ENCODE results near the gene SPEG.

Gene SPEG

DNA sequence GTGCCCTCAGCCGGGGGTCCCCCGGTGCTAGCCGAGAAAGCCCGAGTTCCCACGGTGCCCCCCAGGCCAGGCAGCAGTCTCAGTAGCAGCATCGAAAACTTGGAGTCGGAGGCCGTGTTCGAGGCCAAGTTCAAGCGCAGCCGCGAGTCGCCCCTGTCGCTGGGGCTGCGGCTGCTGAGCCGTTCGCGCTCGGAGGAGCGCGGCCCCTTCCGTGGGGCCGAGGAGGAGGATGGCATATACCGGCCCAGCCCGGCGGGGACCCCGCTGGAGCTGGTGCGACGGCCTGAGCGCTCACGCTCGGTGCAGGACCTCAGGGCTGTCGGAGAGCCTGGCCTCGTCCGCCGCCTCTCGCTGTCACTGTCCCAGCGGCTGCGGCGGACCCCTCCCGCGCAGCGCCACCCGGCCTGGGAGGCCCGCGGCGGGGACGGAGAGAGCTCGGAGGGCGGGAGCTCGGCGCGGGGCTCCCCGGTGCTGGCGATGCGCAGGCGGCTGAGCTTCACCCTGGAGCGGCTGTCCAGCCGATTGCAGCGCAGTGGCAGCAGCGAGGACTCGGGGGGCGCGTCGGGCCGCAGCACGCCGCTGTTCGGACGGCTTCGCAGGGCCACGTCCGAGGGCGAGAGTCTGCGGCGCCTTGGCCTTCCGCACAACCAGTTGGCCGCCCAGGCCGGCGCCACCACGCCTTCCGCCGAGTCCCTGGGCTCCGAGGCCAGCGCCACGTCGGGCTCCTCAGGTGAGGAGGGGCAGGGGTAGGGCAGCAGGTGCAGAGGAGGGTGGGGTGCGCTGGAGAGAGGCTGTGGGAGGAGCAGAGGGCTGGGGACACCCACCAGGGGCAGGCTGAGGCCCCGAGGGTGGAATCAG lies 49.9 kb downstream of the SPEG start:
- Histone ChIP-seq H3K9me3 (replicated peaks in 1 of 2; ENCODE audit: control insufficient read depth in 2 of 2, insufficient read depth in 1 of 2, low read depth in 1 of 2, low read length in 2 of 2) (no peaks in the 10 kb centered on the region), H2BK120ac (ENCODE audit: low read depth, low read length) (no peak overlapping the region), H4K91ac (ENCODE audit: low read depth, low read length, poor library complexity) (no peak overlapping the region), H3K18ac (ENCODE audit: low read length) (peak overlapping the region; percentile 44), H2BK5ac (ENCODE audit: low read length) (no peak overlapping the region), H2BK12ac (ENCODE audit: low read length) (no peak overlapping the region), H3K4me1 (ENCODE audit: control insufficient read depth in 2 of 2, insufficient read depth in 1 of 2, low read depth in 1 of 2, low read length in 2 of 2) (peaks cover 11 to 12% of the 10 kb centered on the region in 2 donors), H2AK5ac (ENCODE audit: low read depth, low read length) (peak overlapping the region; percentile 8), H4K8ac (ENCODE audit: low read depth, low read length) (peak overlapping the region; percentile 43), H3K9ac (ENCODE audit: low read depth, low read length, poor library complexity) (peak overlapping the region; percentile 40), H3K4me3 (ENCODE audit: low read length in 2 of 2) (no peak overlapping the region), H3K14ac (ENCODE audit: low read length) (peak overlapping the region; percentile 94), H3K23ac (ENCODE audit: low read depth, low read length, poor library complexity) (peak overlapping the region; percentile 43), H3K27ac (replicated peaks; ENCODE audit: low read length) (no peak overlapping the region), H3K27me3 (ENCODE audit: control insufficient read depth in 3 of 3, insufficient read depth in 3 of 3, low read depth in 1 of 3, low read length in 3 of 3) (peaks cover 26 to 95% (median 64%) of the 10 kb centered on the region in 3 experiments), H2AFZ (ENCODE audit: low read length) (peak overlapping the region; percentile 72), H3K4ac (ENCODE audit: low read length) (no peak overlapping the region), H3K4me2 (ENCODE audit: insufficient read depth, low read length, poor library complexity, severe bottlenecking) (peak overlapping the region; percentile 40), H3K36me3 (replicated peaks in 1 of 2; ENCODE audit: control insufficient read depth in 2 of 2, insufficient read depth in 2 of 2, low read length in 2 of 2) (no peaks in the 10 kb centered on the region), H3K79me1 (ENCODE audit: low read depth, low read length) (no peaks in the 10 kb centered on the region), H2BK15ac (ENCODE audit: low read length) (peak overlapping the region; percentile 75)
- no CpG with 5 or more reads among the region's 89 CpGs for WGBS, 2 donors (ENCODE audit: extremely low coverage in 2 of 2, insufficient read length in 2 of 2, insufficient replicate concordance in 1 of 2)
- DNase-seq (ENCODE audit: low spot score): no peak

DNA sequence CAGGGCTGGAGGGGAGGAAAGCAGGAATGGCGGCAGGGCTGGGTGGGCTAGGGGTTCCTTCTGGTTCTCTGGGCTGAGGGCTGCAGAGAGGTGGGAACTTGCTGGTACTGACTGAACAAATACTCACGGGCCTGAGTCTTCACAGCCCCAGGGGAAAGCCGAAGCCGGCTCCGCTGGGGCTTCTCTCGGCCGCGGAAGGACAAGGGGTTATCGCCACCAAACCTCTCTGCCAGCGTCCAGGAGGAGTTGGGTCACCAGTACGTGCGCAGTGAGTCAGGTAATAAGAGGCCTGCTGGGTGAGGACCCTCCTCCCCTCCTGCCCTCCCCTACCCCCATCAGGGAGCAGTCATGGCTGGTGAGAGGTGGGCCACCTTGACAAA lies 50.5 kb downstream of the SPEG start:
- H3K27me3 ChIP-seq (ENCODE audit: control insufficient read depth in 3 of 3, insufficient read depth in 3 of 3, low read depth in 1 of 3, low read length in 3 of 3): peaks cover 26 to 91% (median 64%) of the 10 kb centered on the region in 3 experiments
- peaks cover 11 to 12% of the 10 kb centered on the region in 2 donors for H3K4me1 ChIP-seq (ENCODE audit: control insufficient read depth in 2 of 2, insufficient read depth in 1 of 2, low read depth in 1 of 2, low read length in 2 of 2)
- DNase-seq (ENCODE audit: low spot score): no peak
- no peaks in the 10 kb centered on the region for H3K9me3 ChIP-seq (replicated peaks in 1 of 2; ENCODE audit: control insufficient read depth in 2 of 2, insufficient read depth in 1 of 2, low read depth in 1 of 2, low read length in 2 of 2)
- no peak overlapping the region for H2BK5ac ChIP-seq (ENCODE audit: low read length)
- H3K9ac ChIP-seq (ENCODE audit: low read depth, low read length, poor library complexity): peak overlapping the region; percentile 40
- H4K8ac ChIP-seq (ENCODE audit: low read depth, low read length): no peak overlapping the region
- H2BK120ac ChIP-seq (ENCODE audit: low read depth, low read length): no peak overlapping the region
- no CpG with 5 or more reads among the region's 12 CpGs for whole genome bisulfite sequencing, 2 donors (ENCODE audit: extremely low coverage in 2 of 2, insufficient read length in 2 of 2, insufficient replicate concordance in 1 of 2)
- no peak overlapping the region for H3K4me3 ChIP-seq (ENCODE audit: low read length in 2 of 2)
- H2BK15ac ChIP-seq (ENCODE audit: low read length): no peak overlapping the region
- peak overlapping the region; percentile 94 for H3K14ac ChIP-seq (ENCODE audit: low read length)
- peak overlapping the region; percentile 44 for H3K18ac ChIP-seq (ENCODE audit: low read length)
- H4K91ac ChIP-seq (ENCODE audit: low read depth, low read length, poor library complexity): no peak overlapping the region
- no peak overlapping the region for H2AFZ ChIP-seq (ENCODE audit: low read length)
- peak overlapping the region; percentile 8 for H2AK5ac ChIP-seq (ENCODE audit: low read depth, low read length)
- no peak overlapping the region for H3K27ac ChIP-seq (replicated peaks; ENCODE audit: low read length)
- H3K36me3 ChIP-seq (replicated peaks in 1 of 2; ENCODE audit: control insufficient read depth in 2 of 2, insufficient read depth in 2 of 2, low read length in 2 of 2): no peaks in the 10 kb centered on the region
- peak overlapping the region; percentile 43 for H3K23ac ChIP-seq (ENCODE audit: low read depth, low read length, poor library complexity)
- H3K4ac ChIP-seq (ENCODE audit: low read length): no peak overlapping the region
- H3K4me2 ChIP-seq (ENCODE audit: insufficient read depth, low read length, poor library complexity, severe bottlenecking): no peak overlapping the region
- no peaks in the 10 kb centered on the region for H3K79me1 ChIP-seq (ENCODE audit: low read depth, low read length)
- no peak overlapping the region for H2BK12ac ChIP-seq (ENCODE audit: low read length)

DNA sequence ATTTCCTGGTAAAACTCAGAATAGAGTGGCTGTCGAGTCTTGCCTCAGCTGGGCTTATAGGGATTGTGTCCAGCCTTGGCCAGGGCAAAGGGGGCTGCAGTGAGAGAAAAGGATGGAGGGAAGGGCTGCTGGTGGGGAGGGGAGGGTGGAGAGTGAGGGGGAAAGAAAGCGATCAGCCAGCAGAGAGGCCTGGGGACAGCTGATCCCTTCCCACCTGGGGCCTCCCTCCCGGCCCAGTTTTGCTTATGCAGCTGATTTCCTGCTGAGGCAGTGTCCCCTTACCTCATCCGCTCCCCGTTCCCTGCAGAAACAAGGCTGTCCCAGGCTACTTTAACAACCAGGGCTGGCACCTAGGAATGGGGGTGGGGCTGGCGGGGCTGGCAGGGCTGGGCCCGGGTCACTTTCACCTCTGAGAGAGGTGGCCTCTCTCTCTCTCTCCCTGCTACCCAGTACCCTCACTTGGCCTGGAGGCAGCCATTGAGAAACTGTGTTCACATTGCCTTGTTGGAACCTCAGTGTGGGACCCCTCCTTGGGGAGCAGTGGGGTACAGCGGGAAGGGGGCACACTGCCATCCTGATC lies 51.8 kb downstream of the SPEG start:
- H3K27me3 ChIP-seq (ENCODE audit: control insufficient read depth in 3 of 3, insufficient read depth in 3 of 3, low read depth in 1 of 3, low read length in 3 of 3): peaks cover 26 to 92% (median 60%) of the 10 kb centered on the region in 3 experiments
- no CpG with 5 or more reads among the region's 8 CpGs for WGBS, 2 donors (ENCODE audit: extremely low coverage in 2 of 2, insufficient read length in 2 of 2, insufficient replicate concordance in 1 of 2)
- H3K27ac ChIP-seq (replicated peaks; ENCODE audit: low read length): no peak overlapping the region

DNA sequence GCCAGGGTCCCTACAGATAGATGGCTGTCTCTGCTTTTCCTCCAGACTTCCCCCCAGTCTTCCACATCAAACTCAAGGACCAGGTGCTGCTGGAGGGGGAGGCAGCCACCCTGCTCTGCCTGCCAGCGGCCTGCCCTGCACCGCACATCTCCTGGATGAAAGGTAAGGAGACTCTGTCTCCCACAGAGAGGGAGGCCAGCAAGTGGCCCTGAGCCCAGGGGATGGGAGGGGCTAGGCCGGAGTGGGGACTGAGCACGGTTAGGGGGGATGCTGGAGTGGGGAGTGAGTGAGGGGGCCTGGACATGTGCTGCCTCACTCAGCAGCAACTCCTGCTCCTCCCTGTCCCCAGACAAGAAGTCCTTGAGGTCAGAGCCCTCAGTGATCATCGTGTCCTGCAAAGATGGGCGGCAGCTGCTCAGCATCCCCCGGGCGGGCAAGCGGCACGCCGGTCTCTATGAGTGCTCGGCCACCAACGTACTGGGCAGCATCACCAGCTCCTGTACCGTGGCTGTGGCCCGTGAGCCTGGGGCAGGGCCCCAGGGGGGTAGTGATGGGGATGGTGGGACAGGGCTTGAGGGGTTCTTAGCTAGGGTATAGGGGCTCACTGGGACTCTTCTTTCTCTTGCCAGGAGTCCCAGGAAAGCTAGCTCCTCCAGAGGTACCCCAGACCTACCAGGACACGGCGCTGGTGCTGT lies 53.7 kb downstream of the SPEG start:
- Histone ChIP-seq H3K27ac (replicated peaks; ENCODE audit: low read length) (no peak overlapping the region), H2BK5ac (ENCODE audit: low read length) (no peak overlapping the region), H3K27me3 (ENCODE audit: control insufficient read depth in 3 of 3, insufficient read depth in 3 of 3, low read depth in 1 of 3, low read length in 3 of 3) (peaks cover 25 to 92% (median 54%) of the 10 kb centered on the region in 3 experiments), H2AK5ac (ENCODE audit: low read depth, low read length) (peak overlapping the region; percentile 82), H3K4ac (ENCODE audit: low read length) (no peak overlapping the region), H3K9ac (ENCODE audit: low read depth, low read length, poor library complexity) (peak overlapping the region; percentile 66), H4K8ac (ENCODE audit: low read depth, low read length) (no peak overlapping the region), H3K4me2 (ENCODE audit: insufficient read depth, low read length, poor library complexity, severe bottlenecking) (no peak overlapping the region), H3K9me3 (replicated peaks in 1 of 2; ENCODE audit: control insufficient read depth in 2 of 2, insufficient read depth in 1 of 2, low read depth in 1 of 2, low read length in 2 of 2) (no peaks in the 10 kb centered on the region), H3K4me3 (ENCODE audit: low read length in 2 of 2) (no peak overlapping the region), H2BK120ac (ENCODE audit: low read depth, low read length) (no peak overlapping the region), H3K36me3 (replicated peaks in 1 of 2; ENCODE audit: control insufficient read depth in 2 of 2, insufficient read depth in 2 of 2, low read length in 2 of 2) (no peaks in the 10 kb centered on the region), H3K4me1 (ENCODE audit: control insufficient read depth in 2 of 2, insufficient read depth in 1 of 2, low read depth in 1 of 2, low read length in 2 of 2) (peaks cover 11 to 12% of the 10 kb centered on the region in 2 donors), H3K79me1 (ENCODE audit: low read depth, low read length) (no peaks in the 10 kb centered on the region), H2BK12ac (ENCODE audit: low read length) (no peak overlapping the region), H3K23ac (ENCODE audit: low read depth, low read length, poor library complexity) (peak overlapping the region; percentile 36), H4K91ac (ENCODE audit: low read depth, low read length, poor library complexity) (no peak overlapping the region), H3K18ac (ENCODE audit: low read length) (peak overlapping the region; percentile 74), H2BK15ac (ENCODE audit: low read length) (peak overlapping the region; percentile 76), H3K14ac (ENCODE audit: low read length) (no peak overlapping the region), H2AFZ (ENCODE audit: low read length) (no peak overlapping the region)
- WGBS, 2 donors (ENCODE audit: extremely low coverage in 2 of 2, insufficient read length in 2 of 2, insufficient replicate concordance in 1 of 2): no CpG with 5 or more reads among the region's 17 CpGs
- DNase-seq (ENCODE audit: low spot score): no peak

More for the DNA sequence above, 51.8 kb downstream of the SPEG start:
- Histone ChIP-seq H3K9me3 (replicated peaks in 1 of 2; ENCODE audit: control insufficient read depth in 2 of 2, insufficient read depth in 1 of 2, low read depth in 1 of 2, low read length in 2 of 2) (no peaks in the 10 kb centered on the region), H3K4ac (ENCODE audit: low read length) (no peak overlapping the region), H3K23ac (ENCODE audit: low read depth, low read length, poor library complexity) (no peak overlapping the region), H4K91ac (ENCODE audit: low read depth, low read length, poor library complexity) (no peak overlapping the region), H3K79me1 (ENCODE audit: low read depth, low read length) (no peaks in the 10 kb centered on the region), H2AFZ (ENCODE audit: low read length) (no peak overlapping the region), H3K9ac (ENCODE audit: low read depth, low read length, poor library complexity) (peak overlapping the region; percentile 78), H3K36me3 (replicated peaks in 1 of 2; ENCODE audit: control insufficient read depth in 2 of 2, insufficient read depth in 2 of 2, low read length in 2 of 2) (no peaks in the 10 kb centered on the region), H2BK15ac (ENCODE audit: low read length) (no peak overlapping the region), H3K4me3 (ENCODE audit: low read length in 2 of 2) (no peak overlapping the region), H2BK120ac (ENCODE audit: low read depth, low read length) (no peak overlapping the region), H2BK5ac (ENCODE audit: low read length) (no peak overlapping the region), H2AK5ac (ENCODE audit: low read depth, low read length) (no peak overlapping the region), H3K4me1 (ENCODE audit: control insufficient read depth in 2 of 2, insufficient read depth in 1 of 2, low read depth in 1 of 2, low read length in 2 of 2) (peaks cover 11 to 12% of the 10 kb centered on the region in 2 donors), H3K18ac (ENCODE audit: low read length) (no peak overlapping the region), H2BK12ac (ENCODE audit: low read length) (no peak overlapping the region), H3K4me2 (ENCODE audit: insufficient read depth, low read length, poor library complexity, severe bottlenecking) (no peak overlapping the region), H3K14ac (ENCODE audit: low read length) (no peak overlapping the region), H4K8ac (ENCODE audit: low read depth, low read length) (no peak overlapping the region)
- no peak for DNase-seq (ENCODE audit: low spot score)
